Mammary epithelial cell (primary cell): Measurements from ENCODE around the gene HBD.

Experiments used
- EZH2 ChIP-seq: IDR thresholded peaks from 2 replicates; pipeline ENCODE4 v1.6.1; 2012; ENCODE audit warnings: low read length, inconsistent platforms, borderline replicate concordance
- TF ChIP-seq, protein P1 (sequence below), 2 donors: IDR thresholded peaks in 1 of 2; conservative IDR thresholded peaks in 1 of 2; 2 replicates each; pipeline ENCODE4 v1.5.1; 2011 to 2012; ENCODE audit warnings: inconsistent platforms in 2 of 2, low read length in 2 of 2, mild to moderate bottlenecking in 2 of 2, control low read depth in 1 of 2, low read depth in 1 of 2; ENCODE audit not compliant: insufficient read depth in 1 of 2; ENCODE audit errors: extremely low read depth in 1 of 2

DNA sequence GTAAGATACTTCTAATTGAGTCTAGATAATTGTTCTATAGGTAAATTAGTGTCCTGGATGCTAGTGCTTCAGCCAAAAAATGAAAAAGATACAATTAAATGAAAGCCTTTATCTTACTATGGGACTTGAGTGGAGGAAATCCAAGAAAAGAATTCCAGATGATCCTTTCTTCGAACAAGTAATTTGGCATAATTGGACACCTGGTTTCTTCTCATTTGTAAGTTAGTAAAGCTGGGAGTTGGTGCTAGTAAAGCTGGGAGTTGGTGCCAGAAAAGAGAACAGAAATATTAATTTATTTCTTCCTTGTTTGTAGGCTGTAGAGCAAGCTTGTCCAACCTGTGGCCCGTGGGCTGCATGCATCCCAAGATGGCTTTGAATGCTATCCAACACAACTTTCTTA, 46.1 kb downstream of the HBD start:
- TF ChIP-seq, protein P1, sequence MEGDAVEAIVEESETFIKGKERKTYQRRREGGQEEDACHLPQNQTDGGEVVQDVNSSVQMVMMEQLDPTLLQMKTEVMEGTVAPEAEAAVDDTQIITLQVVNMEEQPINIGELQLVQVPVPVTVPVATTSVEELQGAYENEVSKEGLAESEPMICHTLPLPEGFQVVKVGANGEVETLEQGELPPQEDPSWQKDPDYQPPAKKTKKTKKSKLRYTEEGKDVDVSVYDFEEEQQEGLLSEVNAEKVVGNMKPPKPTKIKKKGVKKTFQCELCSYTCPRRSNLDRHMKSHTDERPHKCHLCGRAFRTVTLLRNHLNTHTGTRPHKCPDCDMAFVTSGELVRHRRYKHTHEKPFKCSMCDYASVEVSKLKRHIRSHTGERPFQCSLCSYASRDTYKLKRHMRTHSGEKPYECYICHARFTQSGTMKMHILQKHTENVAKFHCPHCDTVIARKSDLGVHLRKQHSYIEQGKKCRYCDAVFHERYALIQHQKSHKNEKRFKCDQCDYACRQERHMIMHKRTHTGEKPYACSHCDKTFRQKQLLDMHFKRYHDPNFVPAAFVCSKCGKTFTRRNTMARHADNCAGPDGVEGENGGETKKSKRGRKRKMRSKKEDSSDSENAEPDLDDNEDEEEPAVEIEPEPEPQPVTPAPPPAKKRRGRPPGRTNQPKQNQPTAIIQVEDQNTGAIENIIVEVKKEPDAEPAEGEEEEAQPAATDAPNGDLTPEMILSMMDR (conservative IDR thresholded peaks at IDR 0.05 in 1 of 2, IDR thresholded peaks at IDR 0.05 in 1 of 2; ENCODE audit: extremely low read depth in 1 of 2, insufficient read depth in 1 of 2, low read depth in 1 of 2, low read length in 2 of 2): no peak
- no peak for TF ChIP-seq EZH2
